CD4-positive, alpha-beta T cell treated with Interferon gamma for 1 hour (primary cell): ENCODE measurements around the gene COPA.
"Not testable (repeated sequence)": the region's sequence is repeated elsewhere in the genome, so short reads cannot be mapped to it uniquely, and the experiment has no call there.

ENCODE experiments used
- DNase-seq: peaks from one replicate; pipeline ENCODE4 v3.0.0-alpha.2; 2020

COPA gene

GRCh38 chr1:160322831-160323230 is 20.2 kb downstream of the COPA start:
- DNase-seq, result no peak

- DNase-seq, result no peak
These were observed 27.7 kb downstream of the COPA start for GRCh38 chr1:160315359-160315758.

GRCh38 chr1:160309571-160309970 is 33.5 kb downstream of the COPA start:
- DNase-seq, result no peak

GRCh38 chr1:160309185-160309557 is 33.9 kb downstream of the COPA start:
- DNase-seq, result no peak

GRCh38 chr1:160308451-160309184 is 34.4 kb downstream of the COPA start:
- DNase-seq, result no peak

GRCh38 chr1:160307118-160307791 is 35.8 kb downstream of the COPA start:
- DNase-seq, result peak; percentile 10

- no peak for DNase-seq
These were observed 42.9 kb downstream of the COPA start for GRCh38 chr1:160300173-160300572.

- DNase-seq, result no peak
These were observed 47.0 kb downstream of the COPA start for GRCh38 chr1:160296036-160296435.

GRCh38 chr1:160293020-160293968 is 49.8 kb downstream of the COPA start:
- no peak for DNase-seq

GRCh38 chr1:160291248-160292220 is 51.5 kb downstream of the COPA start:
- peak; percentile 71 for DNase-seq

- DNase-seq, result not testable (repeated sequence)
These were observed 55.3 kb downstream of the COPA start for GRCh38 chr1:160287769-160288168.

- no peak for DNase-seq
These were observed 57.5 kb downstream of the COPA start for GRCh38 chr1:160285506-160285905.

GRCh38 chr1:160284782-160285344 is 58.2 kb downstream of the COPA start, which contains the start of gene PEX19:
PEX19 (minus strand) TSS chr1:160285133; CDS start chr1:160285124, 9 bp downstream.
- DNase-seq, result peak; percentile 89

GRCh38 chr1:160284220-160284781 is 58.7 kb downstream of the COPA start:
- no peak for DNase-seq

GRCh38 chr1:160282807-160283206 is 60.2 kb downstream of the COPA start:
- no peak for DNase-seq

GRCh38 chr1:160277987-160278386 is 65.1 kb downstream of the COPA start:
- no peak for DNase-seq

- no peak for DNase-seq
These were observed 65.7 kb downstream of the COPA start for GRCh38 chr1:160277330-160277729.

- DNase-seq, result no peak
These were observed 72.0 kb downstream of the COPA start for GRCh38 chr1:160271025-160271424.

- no peak for DNase-seq
These were observed 75.6 kb downstream of the COPA start for GRCh38 chr1:160267284-160267991.

GRCh38 chr1:160264795-160265307 is 78.2 kb downstream of the COPA start:
- DNase-seq, result no peak
